OCI-LY3 (cell line): ENCODE results near the gene SAMD4A.

Source experiments
- CTCF ChIP-seq: fragments of 200-600, 300-600 bp; sonication (generic); IDR thresholded peaks from 2 replicates; pipeline ENCODE4 v1.5.1; 2014; ENCODE audit warnings: antibody characterized with exemption, low read length, low read depth
- EZH2phosphoT487 ChIP-seq: fragments of 200-600 bp; shearing (Covaris generic); IDR thresholded peaks from 2 replicates; pipeline ENCODE4 v1.6.1; 2018; ENCODE audit warnings: antibody characterized with exemption, mixed run types, low read depth

GRCh38 chr14:54774824-54775223, 207.9 kb downstream of the SAMD4A start:
- TF ChIP-seq CTCF: no peak
- no peak for TF ChIP-seq EZH2phosphoT487
